GM18867 (cell line): ENCODE measurements around the gene SNUPN.

Experiments
- ATAC-seq: cut with Tn5 transposase; IDR thresholded peaks from one replicate; pipeline ENCODE4 v1.9.1; 2021; ENCODE audit warnings: mild to moderate bottlenecking, moderate library complexity; ENCODE audit not compliant: unreplicated experiment

The SNUPN gene

DNA sequence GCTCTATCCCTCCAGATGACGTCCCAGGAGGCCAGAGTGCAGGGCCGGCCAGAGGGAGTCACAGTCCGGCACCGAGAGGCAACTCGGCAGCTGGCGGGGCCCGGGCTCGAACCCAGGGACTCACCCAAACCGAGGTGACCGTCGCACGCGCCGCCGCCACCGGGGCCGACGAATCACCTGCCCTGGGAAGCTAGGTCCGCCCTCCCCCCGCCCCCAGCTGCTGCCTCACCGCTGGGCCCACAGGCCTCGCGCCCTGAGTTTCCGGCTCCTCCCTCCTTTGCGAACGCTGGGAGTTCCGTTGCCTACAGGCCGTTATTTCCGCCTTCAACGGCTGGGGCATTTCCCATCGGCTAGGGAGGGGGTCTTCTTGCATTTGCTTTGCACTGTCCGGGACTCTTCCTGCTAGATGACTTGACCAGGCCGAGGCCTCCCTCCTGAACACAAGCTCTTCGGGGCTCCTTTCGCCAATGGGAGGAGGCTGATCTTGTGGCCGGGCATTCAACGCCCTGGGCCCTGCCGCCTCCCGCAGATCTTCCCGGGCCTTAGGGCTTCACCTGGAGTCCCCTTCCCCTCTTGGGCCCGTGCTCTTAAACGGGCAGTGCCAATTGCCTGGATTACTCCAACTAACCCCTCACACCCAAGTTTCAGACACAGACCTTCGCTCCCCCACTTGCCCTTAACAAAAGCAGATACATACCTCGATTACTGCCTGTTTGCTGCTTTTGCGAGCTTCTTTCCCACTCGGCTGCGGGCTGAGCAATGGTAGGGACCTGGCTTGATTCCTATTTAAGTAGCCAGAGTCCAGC, at the start of gene SNUPN:
Gene SNUPN, minus strand, starts transcription at position 184 of the 806 bp plus-strand sequence. CDS start 4,674 bp downstream, outside the sequence.
- ATAC-seq = peak; percentile 78

DNA sequence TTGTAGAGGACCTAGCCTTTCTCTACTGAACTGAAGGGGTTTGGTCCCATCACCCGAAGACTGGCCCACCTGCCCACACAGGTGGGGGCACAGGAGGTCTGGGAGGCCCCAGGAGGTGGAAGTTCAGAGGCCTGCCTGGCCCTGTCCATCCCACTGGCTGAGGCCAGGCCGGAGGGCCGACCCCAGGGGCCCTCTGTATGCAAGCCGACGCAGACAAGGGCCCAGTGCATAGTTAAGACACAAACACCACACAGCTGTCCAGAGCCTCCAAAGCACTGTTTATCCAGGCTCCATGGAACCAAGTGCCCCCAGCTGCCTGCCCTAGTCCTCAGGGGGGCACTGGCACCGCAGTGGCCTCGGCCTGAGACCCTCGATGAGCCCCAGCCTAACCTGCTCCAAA, 48.8 kb upstream of the SNUPN start:
- no peak for ATAC-seq

DNA sequence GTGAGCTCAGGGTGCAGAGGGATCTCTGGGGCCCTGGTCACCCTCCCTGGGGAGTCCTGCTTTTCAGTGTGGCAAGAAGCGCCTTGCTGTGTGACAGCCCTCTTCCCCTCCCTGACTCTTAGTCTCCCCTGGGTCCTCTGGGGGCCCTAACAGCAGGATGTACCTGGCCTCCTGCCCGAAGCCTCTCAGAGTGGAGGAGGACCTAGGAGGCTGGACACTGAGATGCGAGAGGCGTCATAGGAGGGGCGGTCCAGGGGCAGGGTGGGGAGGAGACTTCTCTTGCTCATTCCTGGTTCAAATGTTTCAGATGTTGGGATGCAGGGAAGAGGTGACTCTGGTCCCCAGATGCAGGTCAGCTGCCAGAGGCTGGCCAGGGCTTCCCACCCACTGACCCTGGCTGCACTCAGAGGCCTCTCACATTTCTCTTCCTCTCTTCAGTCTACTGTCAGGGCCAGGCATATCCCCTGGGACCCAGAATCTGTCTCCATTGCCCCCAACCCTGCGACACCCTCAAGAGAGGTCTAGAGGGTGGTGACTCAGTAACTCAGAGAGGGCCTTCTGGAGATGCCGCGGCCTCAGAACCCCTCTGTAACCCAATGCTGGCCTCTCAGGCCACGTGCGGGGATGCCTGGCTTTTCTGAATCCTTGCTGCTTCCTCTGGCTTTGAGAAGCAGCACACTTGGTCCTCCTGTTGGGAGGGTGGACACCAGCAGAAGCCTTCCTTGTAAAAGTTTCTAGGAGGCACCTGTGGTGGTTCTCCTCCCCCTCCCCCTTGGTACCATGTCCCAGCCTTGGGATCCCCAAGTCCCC, 48.1 kb upstream of the SNUPN start:
- ATAC-seq = no peak

DNA sequence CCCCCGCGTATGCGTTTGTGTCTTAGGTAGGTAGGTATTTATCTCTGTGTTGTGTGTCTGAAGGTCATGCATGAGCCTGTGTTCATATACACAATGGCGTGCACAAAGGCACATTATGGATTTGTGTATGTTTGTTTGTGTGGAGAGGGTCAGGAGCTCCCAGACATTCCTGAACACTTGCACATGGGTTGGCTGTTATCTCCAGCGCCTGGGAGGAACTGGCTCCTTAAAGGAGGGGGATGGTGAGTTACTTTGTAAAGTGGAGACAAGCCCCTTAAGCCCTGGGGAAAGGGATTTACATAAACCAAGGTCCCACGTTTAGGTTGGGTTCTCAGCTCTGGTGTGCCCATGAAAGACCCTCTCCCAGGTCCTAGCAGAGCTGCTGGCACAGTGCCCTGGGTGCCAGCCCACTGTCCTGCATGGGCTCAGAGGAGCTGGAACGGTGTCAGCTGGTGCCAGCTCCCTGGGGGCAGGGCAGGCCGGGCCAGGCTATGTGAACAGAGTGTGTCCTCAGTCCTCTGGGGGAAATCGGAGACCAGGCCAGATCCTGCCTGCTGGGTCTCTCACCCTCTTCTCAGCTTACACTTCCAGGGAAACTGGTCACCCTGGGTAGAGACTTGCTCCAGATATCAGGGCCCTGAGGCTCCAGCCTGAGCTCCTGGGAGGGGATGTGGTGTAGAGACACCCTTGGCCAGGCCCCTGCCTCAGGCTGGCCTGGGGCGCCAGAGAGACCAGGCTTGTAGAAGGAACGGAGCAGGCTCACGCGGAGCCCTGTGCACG, 47.3 kb upstream of the SNUPN start:
- ATAC-seq = no peak

DNA sequence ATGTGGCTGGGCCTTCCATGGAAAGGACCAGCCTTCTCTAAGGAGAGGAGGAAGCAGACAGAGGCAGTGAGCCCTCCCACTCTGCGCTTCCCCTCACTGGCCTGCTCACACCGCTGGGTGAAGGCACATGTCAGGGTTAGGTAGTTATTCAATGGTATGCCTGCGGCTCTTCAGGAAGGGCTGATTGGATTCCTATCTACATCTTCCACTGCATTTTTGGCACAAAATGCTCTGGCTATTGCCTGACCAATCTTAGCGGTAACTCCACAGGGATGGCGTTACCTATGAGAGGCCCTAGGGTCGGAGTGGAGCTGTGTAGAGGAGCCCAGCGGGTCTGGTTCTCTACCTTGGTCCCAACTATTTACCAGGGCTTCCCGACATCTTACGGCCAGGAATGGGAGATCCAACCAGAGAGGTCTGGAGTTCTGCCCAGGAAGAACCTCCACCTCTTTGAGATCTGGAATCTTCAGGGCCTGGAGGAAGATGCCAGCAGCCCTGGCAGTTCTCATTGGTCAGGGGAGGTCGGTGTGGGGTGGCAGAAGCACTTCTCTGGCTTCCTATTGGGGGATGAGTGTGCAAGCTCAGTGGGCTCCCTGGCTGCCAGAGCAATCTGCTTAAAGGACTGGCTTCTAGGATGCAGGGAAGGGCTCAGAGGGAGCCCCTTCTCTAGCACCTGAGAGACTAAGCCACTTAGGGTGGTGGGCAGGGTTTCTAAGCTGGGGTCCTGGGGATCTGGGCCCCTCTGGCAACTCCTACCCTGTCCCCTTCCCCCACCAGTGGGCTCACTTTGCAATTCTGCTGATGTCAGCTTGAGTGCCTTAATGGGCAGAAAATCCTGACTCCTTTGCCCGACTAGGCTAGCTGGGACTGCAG, 46.4 kb upstream of the SNUPN start:
- no peak for ATAC-seq

DNA sequence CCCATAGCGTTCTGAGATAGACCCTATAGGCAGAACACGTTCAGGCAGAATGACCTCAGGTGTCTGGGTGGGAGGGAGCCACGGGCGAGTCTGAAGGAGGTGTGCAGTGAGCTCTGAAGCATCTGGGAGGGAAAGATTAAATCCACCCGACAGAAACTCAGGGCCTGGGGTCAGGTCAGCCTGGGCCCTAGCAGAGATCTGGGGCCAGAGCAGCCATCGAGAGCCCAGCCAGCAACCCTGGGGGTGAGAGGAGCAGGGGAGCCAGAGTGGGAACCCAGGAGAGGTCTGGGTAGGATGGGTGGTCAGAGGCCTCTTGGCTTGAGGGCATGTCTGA, 44.3 kb upstream of the SNUPN start:
- ATAC-seq = no peak

DNA sequence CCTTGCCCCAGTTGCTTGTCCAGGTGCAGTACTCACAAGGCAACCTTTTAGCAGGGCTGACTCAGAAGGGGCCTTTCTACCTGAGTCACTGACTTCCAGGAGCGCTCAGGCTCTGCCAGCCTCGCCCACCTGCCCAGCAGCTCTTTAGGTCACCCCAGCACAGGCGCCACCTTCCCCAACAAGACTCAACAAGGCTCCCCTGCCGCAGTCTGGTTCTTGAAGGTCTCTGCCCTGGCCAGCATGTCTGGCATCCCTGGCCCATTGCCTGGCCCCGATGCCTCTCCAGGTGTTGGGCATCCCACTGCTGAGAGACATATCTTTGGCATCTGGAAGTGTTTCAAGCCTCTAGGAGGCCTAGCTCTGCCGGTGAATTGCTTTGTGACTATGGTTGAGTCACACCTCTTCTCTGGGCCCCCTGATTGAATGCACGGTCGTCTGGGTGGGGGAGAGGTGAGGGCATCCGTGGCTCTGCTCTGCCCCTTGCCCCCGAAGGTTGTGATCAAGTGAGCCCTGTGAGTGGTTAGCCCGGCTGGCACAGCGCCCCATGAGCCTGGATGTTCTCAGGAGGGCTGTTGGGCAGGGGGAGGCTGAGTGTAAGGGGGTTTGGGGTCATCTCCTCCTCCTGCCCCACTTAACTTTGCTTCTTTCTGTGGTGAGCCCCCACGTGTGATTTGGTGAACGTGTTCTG, 43.8 kb upstream of the SNUPN start:
- no peak for ATAC-seq

DNA sequence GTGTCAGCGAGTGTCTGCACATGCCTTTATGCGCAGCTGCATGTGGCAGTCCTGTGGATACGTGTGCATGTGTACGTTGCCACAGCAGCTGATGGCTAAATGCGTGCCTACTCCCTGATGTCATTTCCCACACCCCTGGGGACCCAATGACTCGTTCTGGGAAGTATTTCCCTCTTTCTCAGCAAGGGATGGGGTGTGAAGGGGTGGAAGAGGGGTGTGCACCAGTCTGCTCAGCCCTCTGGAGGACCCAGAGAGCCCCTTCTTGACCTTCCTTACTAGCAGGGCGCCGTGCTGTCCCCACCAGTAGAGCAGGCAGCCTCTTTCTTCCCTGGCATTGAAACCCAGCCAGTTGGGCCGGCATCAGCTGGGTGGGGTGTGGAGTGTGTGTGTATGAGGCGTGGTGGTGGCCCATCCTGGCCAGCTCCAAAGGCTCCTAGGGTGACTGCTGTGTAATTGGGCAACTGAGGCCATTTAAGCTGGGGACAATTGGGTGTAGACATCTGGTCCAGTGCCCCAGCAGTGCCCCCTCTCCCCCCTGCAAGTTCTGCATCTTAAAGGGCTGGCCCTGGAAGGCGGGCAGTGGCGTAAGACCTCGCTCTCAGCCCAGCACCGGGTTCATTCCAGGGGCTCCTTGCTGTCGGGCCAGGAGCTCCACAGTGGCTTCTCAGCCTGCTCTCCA, 41.4 kb upstream of the SNUPN start:
- ATAC-seq = no peak

DNA sequence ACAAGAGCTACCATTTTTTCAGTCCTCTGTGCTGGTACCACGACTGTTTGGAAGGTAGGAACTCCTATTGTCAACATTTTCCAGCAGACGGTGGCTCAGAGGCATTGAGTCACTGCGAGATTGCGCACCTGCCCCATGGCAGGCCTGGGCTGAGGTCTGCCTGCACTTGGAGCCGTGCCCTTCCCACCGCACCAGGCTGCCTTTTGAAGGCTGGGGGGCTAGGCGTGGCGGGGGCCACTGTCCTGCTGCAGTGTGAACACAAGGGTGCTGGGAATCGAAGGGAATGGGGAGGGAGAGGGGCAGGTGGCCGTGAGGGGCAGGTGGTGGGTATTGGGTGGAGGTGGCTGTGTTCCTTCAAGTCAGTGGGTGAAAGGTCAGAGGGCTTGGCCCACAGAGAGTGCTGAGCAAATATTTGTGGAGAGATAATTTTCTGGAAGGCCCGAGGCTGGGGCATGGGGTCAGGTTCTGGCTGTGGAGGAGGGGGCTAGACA, 38.5 kb upstream of the SNUPN start:
- ATAC-seq = no peak

DNA sequence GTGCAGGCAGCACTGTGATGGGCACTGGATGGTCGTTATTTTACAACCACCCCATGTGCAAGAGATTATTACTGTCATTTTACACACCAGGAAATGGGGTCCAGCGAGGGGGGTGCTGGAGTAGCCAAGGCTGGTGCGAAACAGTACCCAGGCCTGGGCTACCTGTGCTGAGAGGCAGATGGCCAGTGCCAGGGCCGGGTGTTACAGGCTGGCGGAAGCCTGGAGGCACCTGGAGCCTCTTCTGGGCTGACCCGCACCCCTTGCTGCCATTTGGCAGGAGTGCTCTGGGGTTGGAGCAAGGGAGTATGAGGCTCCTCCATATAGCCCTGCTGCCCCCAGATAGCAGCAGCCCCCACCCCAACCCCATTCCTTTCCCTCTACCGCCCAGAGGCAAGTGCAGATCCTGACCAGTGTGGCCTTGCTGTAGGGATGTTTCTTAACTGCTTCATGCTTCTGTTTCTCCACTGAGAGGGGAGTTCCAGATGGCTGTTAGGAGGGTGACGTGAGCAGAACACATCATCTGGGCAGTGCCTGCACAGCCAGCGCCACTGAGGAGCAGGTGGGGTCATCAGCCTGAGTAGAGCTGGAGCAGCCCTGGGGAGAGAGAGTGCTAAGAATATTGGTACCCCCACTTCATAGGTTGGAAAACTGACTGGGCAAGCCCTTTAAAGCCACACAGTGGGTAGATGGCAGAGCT, 37.4 kb upstream of the SNUPN start:
- ATAC-seq = no peak

DNA sequence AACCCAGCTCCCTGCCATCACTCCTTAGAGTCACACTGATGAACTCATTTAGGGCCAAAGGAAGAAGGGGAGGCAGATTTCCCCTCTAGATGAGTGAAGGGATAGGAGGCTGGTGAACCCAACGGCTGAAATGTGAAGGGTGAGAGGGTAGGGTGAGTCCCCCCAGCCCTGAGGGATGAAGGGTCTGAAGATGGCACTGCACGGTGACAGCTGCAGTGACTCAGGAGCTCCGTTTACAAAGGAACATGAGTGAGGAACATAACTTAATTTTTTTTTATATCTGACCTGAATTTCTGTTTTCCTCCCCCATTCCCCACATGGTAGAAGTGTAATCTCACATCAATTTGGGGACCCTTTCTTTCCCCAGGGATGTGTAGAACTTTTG, 36.2 kb upstream of the SNUPN start:
- ATAC-seq = no peak

DNA sequence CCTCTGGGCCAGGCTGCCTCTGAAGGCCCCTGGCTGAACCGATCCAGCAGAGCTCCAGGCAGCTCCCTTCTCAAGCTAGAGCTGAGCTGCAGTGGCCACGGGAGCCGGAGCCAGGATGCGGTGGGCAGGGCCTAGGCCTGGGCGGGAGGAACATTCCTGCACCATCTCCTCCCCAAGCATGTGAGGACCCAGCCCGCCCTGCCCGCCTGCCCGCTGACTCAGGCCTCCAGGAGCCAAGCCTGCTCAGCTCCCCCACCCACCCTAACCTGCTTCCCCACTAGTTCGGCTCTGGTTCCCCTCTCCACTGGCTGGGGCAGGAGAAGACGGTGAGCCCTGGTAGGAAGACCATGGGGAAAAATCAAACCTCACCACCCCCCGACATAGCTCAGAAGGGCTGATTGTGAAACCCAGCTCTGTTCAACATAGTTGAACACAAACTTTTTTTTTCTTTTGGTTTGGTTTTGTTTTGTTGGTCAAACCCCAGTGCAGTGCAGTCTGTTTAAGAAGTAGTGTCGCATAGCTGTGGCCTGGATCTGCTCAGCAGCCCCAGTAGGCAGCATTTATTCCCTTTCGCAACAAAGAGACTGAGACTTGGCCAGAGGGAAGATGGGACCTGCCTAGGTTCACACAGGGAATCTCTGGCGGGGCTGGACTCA, 35.7 kb upstream of the SNUPN start:
- no peak for ATAC-seq

DNA sequence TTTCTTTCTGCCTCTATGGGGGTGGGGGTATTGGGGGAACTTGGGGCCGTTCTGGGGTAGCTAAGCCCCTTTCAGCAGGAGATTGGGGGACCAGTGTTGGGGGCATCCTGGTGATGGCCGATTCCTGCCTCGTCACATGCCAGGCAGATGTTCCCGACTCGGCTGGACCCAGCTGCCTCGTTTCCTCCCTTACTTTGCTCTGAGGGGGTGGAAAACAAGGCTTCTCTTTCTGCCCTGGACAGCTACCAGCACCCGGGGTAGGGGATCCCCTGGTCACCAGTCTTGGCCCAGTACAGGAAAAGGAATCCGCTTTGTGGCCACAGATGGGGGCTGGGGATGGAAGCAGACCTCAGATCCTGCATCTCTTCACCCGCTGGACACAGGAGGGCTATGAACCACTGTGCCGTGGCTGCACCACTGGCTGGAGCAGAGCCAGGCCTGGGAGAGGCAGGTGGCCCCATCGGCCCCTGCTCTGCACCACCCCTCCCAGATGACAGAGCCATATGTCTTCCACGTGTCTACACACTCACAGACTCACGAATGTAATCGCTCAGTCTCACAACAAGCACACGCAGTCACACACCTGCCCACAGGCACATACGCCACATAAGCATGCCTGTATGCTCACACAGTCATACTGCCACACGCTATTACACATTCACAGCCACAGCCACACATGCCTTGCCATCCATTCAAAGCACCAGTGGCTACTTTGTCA, 34.6 kb upstream of the SNUPN start:
- no peak for ATAC-seq

DNA sequence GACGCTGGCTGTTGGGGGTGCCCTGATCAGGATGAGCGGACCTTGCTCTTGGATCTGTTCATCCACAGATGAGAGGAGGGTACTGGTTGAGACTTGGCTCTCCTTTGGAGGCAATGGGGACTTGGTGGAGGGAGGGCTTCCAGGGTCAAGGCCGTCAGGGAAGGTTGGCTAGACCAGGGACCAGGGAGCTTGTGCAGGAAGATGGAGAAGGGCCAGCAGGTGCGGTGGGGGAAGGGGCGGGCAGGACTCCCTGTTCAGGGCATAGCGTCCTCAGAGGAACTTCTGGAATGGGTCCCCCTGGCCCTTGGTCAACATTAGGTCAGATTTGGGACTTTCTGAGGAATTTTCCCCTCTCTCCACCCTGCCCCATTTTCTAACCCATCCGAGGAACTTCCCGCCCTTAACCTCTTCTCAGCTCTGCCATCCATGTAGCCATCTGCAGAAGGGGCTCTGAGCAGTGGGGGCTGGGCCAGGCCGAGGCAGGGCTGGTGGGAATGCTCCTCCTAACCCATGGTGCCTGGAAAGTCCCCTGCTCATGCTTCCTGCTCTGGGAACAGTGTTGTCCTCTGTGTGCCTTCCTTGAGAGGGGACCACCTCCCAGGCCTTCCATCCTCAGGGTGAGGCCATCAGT, 33.7 kb upstream of the SNUPN start:
- no peak for ATAC-seq

DNA sequence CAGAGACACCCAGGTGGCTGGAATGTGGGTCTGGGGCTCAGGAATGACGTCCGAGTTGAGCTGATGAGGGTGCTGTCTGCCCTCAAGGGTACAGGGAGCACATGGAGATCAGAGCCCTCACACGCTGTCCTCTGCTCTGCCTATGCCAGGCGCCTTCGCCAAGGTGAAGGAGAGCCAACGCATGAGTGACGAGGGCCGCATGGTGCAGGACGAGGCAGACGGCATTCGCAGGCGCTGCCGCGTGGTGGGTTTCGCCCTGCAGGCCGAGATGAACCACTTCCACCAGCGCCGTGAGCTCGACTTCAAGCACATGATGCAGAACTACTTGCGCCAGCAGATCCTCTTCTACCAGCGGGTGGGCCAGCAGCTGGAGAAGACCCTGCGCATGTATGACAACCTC, 31.3 kb upstream of the SNUPN start:
- ATAC-seq = no peak

DNA sequence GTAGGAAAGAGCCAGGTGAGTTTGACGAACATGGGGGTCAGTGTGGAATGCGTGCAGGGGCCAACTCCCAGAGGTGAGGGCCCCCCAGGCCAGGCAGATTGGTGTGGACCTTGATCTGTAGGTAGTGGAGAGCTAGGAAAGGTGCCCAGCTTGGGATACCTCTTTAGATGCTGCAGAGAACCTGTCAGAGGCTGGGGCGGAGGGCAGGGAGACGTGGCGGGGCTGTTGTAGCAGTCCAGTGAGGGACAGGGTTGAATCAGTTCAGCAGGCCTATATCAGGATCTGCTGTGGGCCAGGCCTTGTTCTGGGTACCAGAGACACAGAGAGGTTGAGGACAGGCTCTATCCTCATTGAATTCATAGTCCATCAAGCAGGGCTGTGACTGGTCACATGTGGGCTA, 30.8 kb upstream of the SNUPN start:
- ATAC-seq = no peak

DNA sequence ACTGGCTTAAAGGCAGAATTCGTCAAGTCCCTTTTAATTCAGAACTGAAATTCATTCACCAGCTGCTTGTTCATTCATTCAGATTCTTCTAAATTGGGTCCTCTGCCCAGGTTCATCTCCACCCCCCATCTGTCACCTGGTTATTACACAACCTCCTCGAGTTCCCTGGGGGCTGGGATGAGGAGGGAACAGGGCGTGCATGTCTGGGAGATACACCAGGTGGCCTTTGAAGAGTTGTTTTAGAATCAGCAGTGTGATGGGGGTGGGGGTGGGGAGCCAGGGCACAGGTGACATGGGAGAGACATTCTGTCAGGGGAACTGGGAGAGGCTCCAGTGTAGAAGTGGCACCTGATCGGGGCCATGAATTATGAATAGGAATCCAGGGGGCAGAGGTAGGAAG, 30.4 kb upstream of the SNUPN start:
- no peak for ATAC-seq
